Pancreas (tissue), 10 donors: ENCODE measurements around the gene CDK18. TPM values are rescaled to one million over a fixed set of nuclear protein-coding genes. Genes with fewer than 3 reads are reported as not detected.

Experiments
- ATAC-seq, 4 donors: fragments of 200-7000 bp; cut with Tn5 transposase; one replicate each; pipeline versions ENCODE4 v1.8.0 to v1.9.1; 2020; ENCODE audit warnings: mild to moderate bottlenecking in 4 of 4, moderate library complexity in 4 of 4
- DNase-seq, 6 donors: peaks; one replicate each; pipeline ENCODE4 v3.0.0-alpha.2; 2020
- FAIRE-seq: peaks from 2 replicates; lab custom pipeline; 2012; peaks lifted over from hg19 to GRCh38; lab: Jason Lieb, UNC
- H3K27ac ChIP-seq, 4 donors: fragments of 200-600 bp; sonication (generic); 1 replicate in 3 of 4; 2 replicates in 1 of 4; pipeline versions ENCODE4 v1.5.0 to v1.8.0; 2020
- H3K27me3 ChIP-seq, 4 donors: fragments of 200-600 bp; one replicate each; pipeline ENCODE4 v1.8.0; 2021
- H3K36me3 ChIP-seq, 3 donors: fragments of 200-600 bp; sonication (generic) in 1 of 3; one replicate each; pipeline versions ENCODE4 v1.5.0 to v1.8.0; 2020 to 2021
- H3K4me1 ChIP-seq, 3 donors: fragments of 200-600 bp; one replicate each; pipeline ENCODE4 v1.8.0; 2021
- H3K4me3 ChIP-seq, 4 donors: fragments of 200-600 bp; sonication (generic) in 2 of 4; one replicate each; pipeline versions ENCODE4 v1.5.0 to v1.8.0; 2020 to 2021
- H3K9me3 ChIP-seq, 4 donors: fragments of 200-600 bp; one replicate each; pipeline ENCODE4 v1.8.0; 2021
- CTCF ChIP-seq, 4 donors: fragments of 200-600 bp; sonication (generic) in 3 of 4; IDR thresholded peaks; one replicate each; pipeline versions ENCODE4 v1.5.0 to v1.8.0; 2021; ENCODE audit warnings: antibody characterized with exemption in 4 of 4
- WGBS, 2 donors: extraction: QIAGEN DNeasy Blood & Tissue Kit; methylation state at CpG; one replicate each; pipeline ENCODE4 v1.1.7; 2013; 5-methylcytosine and 5-hydroxymethylcytosine counted together
- intact Hi-C, 3 donors: fragments of 100-400 bp; cut with DNase I; formaldehyde crosslinking; loops; one replicate each; pipeline versions ENCODE4 v1.11.1 to v1.14.2; 2022
- polyA plus RNA-seq, 2 donors: library from polyadenylated mRNA; stranded (reverse); fragments of 200-250 nt; gene quantifications; one replicate each; pipeline ENCODE4 v1.2.3, GENCODE V29; 2013
- total RNA-seq, 6 donors: library from RNA; stranded (reverse); fragmentation: NEBNext Ultra II Directional in 4 of 6; extraction: Animal tissue kit (Norgen Biotek cat#: 25700) in 4 of 6; gene quantifications; one replicate each; pipeline versions ENCODE4 v1.2.1 to v1.2.4, GENCODE V29; 2021 to 2023
- donor health status: healthy with polysubstance abuse.
- donor health status: DM: no; HTN: no; CAD: no; lungs with moderate emphysema.
- donor health status: DM: no; HTN: no; CAD: no.
- donor health status: control.
- donor health status: control.
- donor health status: Bipolar disorder and iron deficiency.
- donor health status: DM: yes; HTN: yes; CAD: no.
- donor health status: DM: no; HTN: no; CAD: no.
- donor health status: DM: no; HTN: no; CAD: no.
- donor health status: DM: yes; HTN: yes; CAD: no.

Gene CDK18
- total and polyA plus RNA-seq, 8 donors, result 7.7 to 35.4 (median 14.3) TPM

GRCh38 chr1:205495237-205495823, 9.1 kb upstream of the CDK18 start:
- no peaks in the 10 kb centered on the region for H3K4me1 ChIP-seq
- intact Hi-C loops, result no loop called here
- H3K4me3 ChIP-seq, result no peak overlapping the region
- no peak overlapping the region for H3K27ac ChIP-seq
- ATAC-seq (peak; percentile 21 to 59 (median 44)), DNase-seq (no peak), FAIRE-seq (no peak)
- H3K27me3 ChIP-seq, result no peaks in the 10 kb centered on the region
- no peaks in the 10 kb centered on the region for H3K9me3 ChIP-seq
- no peak for TF ChIP-seq CTCF (IDR thresholded peaks at IDR 0.05)
- WGBS, 2 donors, result 40% methylated on average over 9 of the region's 9 CpGs
- H3K36me3 ChIP-seq, result no peaks in the 10 kb centered on the region

- ATAC-seq (no peak), DNase-seq (peak in 1 of 6 donors; percentile 0), FAIRE-seq (no peak)
- TF ChIP-seq CTCF (IDR thresholded peaks at IDR 0.05), result no peak
- no peak overlapping the region for H3K27ac ChIP-seq
- no peaks in the 10 kb centered on the region for H3K27me3 ChIP-seq
- WGBS, 2 donors, result 88 to 97% methylated on average over 1 of the region's 1 CpG
- intact Hi-C loops, result no loop called here
- no peaks in the 10 kb centered on the region for H3K36me3 ChIP-seq
- H3K9me3 ChIP-seq, result no peaks in the 10 kb centered on the region
- no peaks in the 10 kb centered on the region for H3K4me1 ChIP-seq
- H3K4me3 ChIP-seq, result no peak overlapping the region
Measured at GRCh38 chr1:205496661-205497060, 7.8 kb upstream of the CDK18 start.

GRCh38 chr1:205497351-205497750, 7.1 kb upstream of the CDK18 start:
- ATAC-seq (no peak), DNase-seq (peak in 1 of 6 donors; percentile 17), FAIRE-seq (no peak)
- no peaks in the 10 kb centered on the region for H3K9me3 ChIP-seq
- no peak overlapping the region for H3K27ac ChIP-seq
- no peak for TF ChIP-seq CTCF (IDR thresholded peaks at IDR 0.05)
- H3K4me3 ChIP-seq, result no peak overlapping the region
- 70 to 75% methylated on average over 7 of the region's 7 CpGs for WGBS, 2 donors
- no peaks in the 10 kb centered on the region for H3K27me3 ChIP-seq
- no peaks in the 10 kb centered on the region for H3K4me1 ChIP-seq
- intact Hi-C loops, result no loop called here
- no peaks in the 10 kb centered on the region for H3K36me3 ChIP-seq

GRCh38 chr1:205499789-205500188, 4.7 kb upstream of the CDK18 start:
- TF ChIP-seq CTCF (IDR thresholded peaks at IDR 0.05), result no peak
- H3K27me3 ChIP-seq, result no peaks in the 10 kb centered on the region
- no peak overlapping the region for H3K4me3 ChIP-seq
- ATAC-seq, result no peak
- no peak for DNase-seq
- no peaks in the 10 kb centered on the region for H3K9me3 ChIP-seq
- H3K4me1 ChIP-seq, result no peaks in the 10 kb centered on the region
- H3K36me3 ChIP-seq, result no peaks in the 10 kb centered on the region
- intact Hi-C loops, result no loop called here
- no peak overlapping the region for H3K27ac ChIP-seq
- FAIRE-seq, result no peak
- WGBS, 2 donors, result 81 to 85% methylated on average over 3 of the region's 3 CpGs
